K562 (cell line): ENCODE results near the gene TMED6. TPM values are rescaled to one million over a fixed set of nuclear protein-coding genes. Genes with fewer than 3 reads are reported as not detected.

ENCODE experiments used
- BRCA1 ChIP-seq, 2 experiments: fragments of 450-650 bp in 1 of 2; sonication (generic) in 1 of 2; formaldehyde crosslinking in 1 of 2; IDR thresholded peaks; 2 replicates each; pipeline versions ENCODE4 v1.5.0 to v1.6.1; 2017 to 2020; ENCODE audit warnings: mild to moderate bottlenecking in 1 of 2, missing genetic modification reagents in 1 of 2
- BRD4 ChIP-seq: fragments of 200-600 bp; sonication (generic); IDR thresholded peaks from 2 replicates; pipeline ENCODE4 v1.6.1; 2017; ENCODE audit warnings: inconsistent platforms
- CREB1 ChIP-seq, 2 experiments: sonication (generic) in 1 of 2; formaldehyde crosslinking in 1 of 2; IDR thresholded peaks; 2 replicates each; pipeline versions ENCODE4 v1.6.1 to v1.8.0; 2012 to 2022; ENCODE audit warnings: inconsistent platforms in 1 of 2, mild to moderate bottlenecking in 1 of 2, missing genetic modification reagents in 1 of 2, moderate library complexity in 1 of 2
- CREBBP ChIP-seq: IDR thresholded peaks from one replicate; pipeline ENCODE4 v1.6.1; 2012; ENCODE audit warnings: low read depth, mild to moderate bottlenecking, control low read depth, inconsistent platforms, low read length
- CTCFL ChIP-seq: IDR thresholded peaks from 2 replicates; pipeline ENCODE4 v1.6.1; 2011; ENCODE audit warnings: borderline replicate concordance, low read depth, mild to moderate bottlenecking, moderate library complexity, low read length; ENCODE audit not compliant: insufficient read depth, poor library complexity, severe bottlenecking
- DDX20 ChIP-seq: fragments of 450-650 bp; IDR thresholded peaks from 2 replicates; pipeline ENCODE4 v1.6.1; 2016; ENCODE audit warnings: missing genetic modification characterization, low read depth, mild to moderate bottlenecking, missing compliant biosample characterization, moderate library complexity
- MTA3 ChIP-seq: fragments of 450-650 bp; formaldehyde crosslinking; IDR thresholded peaks from 2 replicates; pipeline ENCODE4 v1.6.1; 2017; ENCODE audit warnings: mild to moderate bottlenecking, borderline replicate concordance
- NR0B1 ChIP-seq: fragments of 450-650 bp; IDR thresholded peaks from one replicate; pipeline ENCODE4 v1.6.1; 2018; ENCODE audit warnings: mild to moderate bottlenecking, moderate library complexity; ENCODE audit not compliant: partially characterized antibody
- PCBP1 ChIP-seq: fragments of 200-400 bp; formaldehyde crosslinking; IDR thresholded peaks from 2 replicates; pipeline ENCODE4 v1.6.1; 2018; ENCODE audit warnings: mild to moderate bottlenecking, low read depth, low read length; ENCODE audit not compliant: poor library complexity, severe bottlenecking
- PHB2 ChIP-seq: fragments of 450-650 bp; IDR thresholded peaks from 2 replicates; pipeline ENCODE4 v1.6.1; 2017; ENCODE audit warnings: low read depth
- PHTF2 ChIP-seq: fragments of 250-450 bp; sonication (Bioruptor Pico); IDR thresholded peaks from 2 replicates; pipeline ENCODE4 v1.5.0; 2021; ENCODE audit warnings: mild to moderate bottlenecking
- POLR2AphosphoS5 ChIP-seq: IDR thresholded peaks from 2 replicates; pipeline ENCODE4 v1.6.1; 2011; ENCODE audit warnings: mild to moderate bottlenecking, low read depth, low read length, moderate library complexity; ENCODE audit not compliant: control insufficient read depth, insufficient read depth
- RBM25 ChIP-seq: fragments of 200-400 bp; formaldehyde crosslinking; IDR thresholded peaks from 2 replicates; pipeline ENCODE4 v1.6.1; 2018; ENCODE audit warnings: low read length, low read depth, moderate library complexity; ENCODE audit not compliant: severe bottlenecking
- TFE3 ChIP-seq: fragments of 450-650 bp; formaldehyde crosslinking; IDR thresholded peaks from 2 replicates; pipeline ENCODE4 v1.4.0; 2020; ENCODE audit warnings: mild to moderate bottlenecking, mixed read lengths
- XRCC4 ChIP-seq: IDR thresholded peaks from one replicate; pipeline ENCODE4 v1.6.1; 2011; ENCODE audit not compliant: insufficient read depth, insufficient read length; ENCODE audit errors: extremely low read depth
- XRCC5 ChIP-seq: fragments of 200-400 bp; formaldehyde crosslinking; IDR thresholded peaks from 2 replicates; pipeline ENCODE4 v1.6.1; 2017; ENCODE audit warnings: low read depth, mild to moderate bottlenecking, low read length
- ZBTB43 ChIP-seq: sonication (generic); formaldehyde crosslinking; IDR thresholded peaks from 2 replicates; pipeline ENCODE4 v1.8.0; 2023; ENCODE audit warnings: mild to moderate bottlenecking, missing genetic modification reagents
- ZNF121 ChIP-seq: sonication (generic); formaldehyde crosslinking; conservative IDR thresholded peaks from 2 replicates; pipeline ENCODE4 v1.8.0; 2022; ENCODE audit warnings: missing genetic modification reagents
- ZNF551 ChIP-seq: fragments of 250-450 bp; sonication (Bioruptor Pico); IDR thresholded peaks from 2 replicates; pipeline ENCODE4 v1.5.0; 2021; ENCODE audit warnings: mild to moderate bottlenecking, moderate library complexity
- ZNF644 ChIP-seq: fragments of 200-800 bp; sonication (Bioruptor generic); IDR thresholded peaks from 2 replicates; pipeline ENCODE4 v1.6.1; 2016; ENCODE audit warnings: low read depth, missing genetic modification characterization, missing compliant biosample characterization
- polyA plus RNA-seq, 8 experiments: library from polyadenylated mRNA; depleted of rRNA in 4 of 8; stranded (reverse) in 5 of 8; unstranded in 3 of 8; fragments of >200 nt; fragmentation: Nextera tagmentation in 2 of 8; fragmentation: Illumina TruSeq in 1 of 8; extraction: Ambion mirVana in 2 of 8; extraction: Trizol in 1 of 8; gene quantifications; 2 replicates each; pipeline versions ENCODE4 v1.2.1 to v1.2.3, GENCODE V29; 2011 to 2014; ENCODE audit warnings: inconsistent platforms in 1 of 8, missing spikeins in 1 of 8
- total RNA-seq, 7 experiments: library from RNA; depleted of rRNA in 6 of 7; stranded (reverse); fragments of >200 nt in 6 of 7; fragmentation: Illumina TruSeq in 2 of 7; extraction: Trizol in 2 of 7; gene quantifications; 2 replicates each; pipeline versions ENCODE4 v1.2.1 to v1.2.3, GENCODE V29; 2011 to 2021; ENCODE audit warnings: low replicate concordance in 1 of 7

The TMED6 gene
- total and polyA plus RNA-seq, 9 of the 15 experiments (the other 6 are each of a cell fraction or from before 2014, with no cell fraction given) = 0.14 to 0.45 (median 0.25) TPM; not detected in 2

GRCh38 chr16:69327585-69328310 lies 23.8 kb downstream of the TMED6 start (continued):
- no peak for TF ChIP-seq BRCA1 (IDR thresholded peaks at IDR 0.05)
- no peak for TF ChIP-seq BRCA1 (CRISPR knock-in tag; IDR thresholded peaks at IDR 0.05)
- no peak for TF ChIP-seq CREB1 (IDR thresholded peaks at IDR 0.05)
- no peak for TF ChIP-seq CREB1 (CRISPR knock-in tag; IDR thresholded peaks at IDR 0.05)
- TF ChIP-seq NR0B1 = no peak
- no peak for TF ChIP-seq PHB2
- no peak for TF ChIP-seq CREBBP
- TF ChIP-seq BRD4 = no peak
- no peak for TF ChIP-seq CTCFL
- TF ChIP-seq ZBTB43 (CRISPR knock-in tag) = no peak
- 0 out of 2 replicates have a peak, but pooled peaks have one; percentile 1 for TF ChIP-seq POLR2AphosphoS5
- TF ChIP-seq XRCC4 = no peak
- TF ChIP-seq PHTF2 (CRISPR knock-in tag) = no peak
- no peak for TF ChIP-seq MTA3
- no peak for TF ChIP-seq ZNF644 (tag)
- TF ChIP-seq DDX20 = no peak
- no peak for TF ChIP-seq PCBP1
- no peak for TF ChIP-seq ZNF551 (CRISPR knock-in tag)
- TF ChIP-seq XRCC5 = no peak
- no peak for TF ChIP-seq TFE3 (CRISPR knock-in tag)
- peak; percentile 45 for TF ChIP-seq RBM25
- peak; percentile 78 for TF ChIP-seq ZNF121 (CRISPR knock-in tag)
